ENCODE results near the gene GRIA3.
A peak's percentile ranks its signal among the peaks of the same experiment; 100 is the strongest.

Gene GRIA3

DNA sequence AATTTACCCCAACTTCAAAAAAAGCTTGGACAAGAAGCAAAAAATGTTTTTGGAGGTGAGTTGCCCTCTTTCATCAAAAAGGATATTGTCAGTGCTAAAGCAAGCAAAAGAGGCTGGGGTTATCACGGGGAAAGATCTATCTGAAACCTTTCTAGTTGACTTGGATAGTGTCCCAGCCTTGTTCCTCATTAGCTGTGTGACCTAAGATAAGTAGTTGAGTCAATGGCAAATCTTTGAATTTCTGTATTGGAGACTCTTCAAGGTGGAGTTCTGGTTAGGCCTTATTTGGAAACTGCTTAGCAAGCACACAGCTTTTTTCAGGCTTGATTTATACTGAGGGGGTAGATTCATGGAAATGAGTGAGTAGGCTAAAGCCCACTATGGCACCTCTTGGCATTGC is 271.6 kb downstream of the GRIA3 start:
- H3K4me3 ChIP-seq (ENCODE audit: low read length), result no peak overlapping the region
- DNase-seq (ENCODE audit: low read depth), result no peak
- TF ChIP-seq CTCF (conservative IDR thresholded peaks at IDR 0.05; ENCODE audit: low read length), result no peak

DNA sequence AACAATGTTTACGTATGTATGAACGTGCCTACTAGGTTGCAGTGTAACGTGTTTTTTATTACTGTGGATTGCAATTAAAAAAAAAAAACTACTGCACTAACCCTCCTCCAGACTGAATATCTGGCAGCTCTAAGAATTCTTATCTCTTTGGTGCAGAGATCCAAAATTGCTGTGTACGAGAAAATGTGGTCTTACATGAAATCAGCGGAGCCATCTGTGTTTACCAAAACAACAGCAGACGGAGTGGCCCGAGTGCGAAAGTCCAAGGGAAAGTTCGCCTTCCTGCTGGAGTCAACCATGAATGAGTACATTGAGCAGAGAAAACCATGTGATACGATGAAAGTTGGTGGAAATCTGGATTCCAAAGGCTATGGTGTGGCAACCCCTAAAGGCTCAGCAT is 280.6 kb downstream of the GRIA3 start:
- no peak for DNase-seq (ENCODE audit: low read depth)
- H3K4me3 ChIP-seq (ENCODE audit: low read length), result no peak overlapping the region
- no peak for TF ChIP-seq CTCF (conservative IDR thresholded peaks at IDR 0.05; ENCODE audit: low read length)

GRCh38 chrX:123468481-123468880 is 284.4 kb downstream of the GRIA3 start:
- no peak for DNase-seq (ENCODE audit: low read depth)
- TF ChIP-seq CTCF (conservative IDR thresholded peaks at IDR 0.05; ENCODE audit: low read length), result no peak
- no peak overlapping the region for H3K4me3 ChIP-seq (ENCODE audit: low read length)

DNA sequence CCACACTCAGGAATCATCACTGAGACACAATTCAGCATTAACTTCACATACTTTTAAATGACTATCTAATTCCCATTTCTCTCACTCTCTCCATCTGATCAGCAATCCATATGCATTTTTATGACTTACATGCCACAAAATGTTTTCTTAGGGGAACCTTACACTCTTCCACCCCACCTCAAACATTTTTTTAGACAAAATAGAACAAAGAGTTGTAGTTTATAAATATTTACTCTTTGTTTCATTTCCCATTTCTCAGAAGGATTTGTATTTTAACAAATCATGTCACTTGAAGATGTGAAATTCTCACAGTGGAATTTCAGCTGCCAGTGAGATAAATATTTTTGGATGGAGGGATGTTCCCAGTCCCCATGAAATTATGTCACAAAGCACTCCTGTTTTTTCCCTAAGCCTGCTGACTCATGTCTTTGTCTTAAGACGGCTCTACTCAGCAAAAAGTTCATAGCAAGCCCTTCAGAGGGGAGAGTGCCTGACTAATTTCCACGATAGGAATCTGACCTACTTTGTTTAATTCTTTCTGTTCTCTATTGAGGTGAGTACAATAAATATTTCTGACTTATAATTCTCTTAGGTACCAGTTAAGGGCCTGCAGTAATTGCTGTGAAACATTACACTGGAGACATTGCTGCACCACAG is 291.1 kb downstream of the GRIA3 start:
- peak; percentile 18 for DNase-seq (ENCODE audit: low read depth)
- no peak for TF ChIP-seq CTCF (conservative IDR thresholded peaks at IDR 0.05; ENCODE audit: low read length)
- H3K4me3 ChIP-seq (ENCODE audit: low read length), result no peak overlapping the region

- no peak overlapping the region for H3K4me3 ChIP-seq (ENCODE audit: low read length)
- no peak for TF ChIP-seq CTCF (conservative IDR thresholded peaks at IDR 0.05; ENCODE audit: low read length)
- DNase-seq (ENCODE audit: low read depth), result no peak
Observed at GRCh38 chrX:123476611-123477219, 292.6 kb downstream of the GRIA3 start.

GRCh38 chrX:123477673-123478072 is 293.6 kb downstream of the GRIA3 start:
- TF ChIP-seq CTCF (conservative IDR thresholded peaks at IDR 0.05; ENCODE audit: low read length), result no peak
- DNase-seq (ENCODE audit: low read depth), result no peak
- no peak overlapping the region for H3K4me3 ChIP-seq (ENCODE audit: low read length)

All from AG10803 (cell line).